K562 (cell line): ENCODE data around the gene PRKCE. TPM values are rescaled to one million over a fixed set of nuclear protein-coding genes. Genes with fewer than 3 reads are reported as not detected.

Experiments used
- ATAC-seq: fragments of 200-7000 bp; cut with Tn5 transposase; 3 replicates; pipeline ENCODE4 v1.9.1; 2020; ENCODE audit warnings: moderate library complexity
- BruUV-seq: library from RNA; stranded (reverse); fragments of 400-500 nt; replicated peaks from 2 replicates; lab custom pipeline; 2021; lab: Mats Ljungman, UMichigan
- CTCF ChIA-PET: fragments of 300-600 bp; formaldehyde crosslinking; extraction: SDS; loops from one replicate; lab custom pipeline; 2021; ENCODE audit warnings: low intra/inter-chr PET ratio; lab: Yijun Ruan, JAX
- POLR2A ChIA-PET: fragments of 300-600, 350-650 bp; sonication (Branson Sonifier 250); formaldehyde crosslinking; extraction: SDS; loops from one replicate; lab custom pipeline; 2021; ENCODE audit warnings: antibody characterized with exemption, inconsistent platforms; lab: Yijun Ruan, JAX
- DNase-seq, 4 experiments: peaks; one replicate each; pipeline versions ENCODE4 v3.0.0 to v3.0.0-alpha.2; 2011 to 2018; ENCODE audit warnings: low spot score in 3 of 4, mixed read lengths in 3 of 4; ENCODE audit errors: extremely low read depth in 1 of 4
- FAIRE-seq: peaks from 2 replicates; lab custom pipeline; 2011; peaks lifted over from hg19 to GRCh38; lab: Jason Lieb, UNC
- H2AFZ ChIP-seq: 2 replicates; pipeline ENCODE4 v1.6.0; 2011; ENCODE audit warnings: low read depth, low read length, control low read depth, inconsistent platforms
- H3K27ac ChIP-seq: fragments of 200-600 bp; 3 replicates; pipeline ENCODE4 v1.8.0; 2011; ENCODE audit warnings: low read depth, mild to moderate bottlenecking, control low read depth, inconsistent platforms, low read length, moderate library complexity, mixed read lengths; ENCODE audit errors: extremely low read depth
- H3K27me3 ChIP-seq, 2 experiments: fragments of 300-600 bp in 1 of 2; 2 replicates in 1 of 2; 3 replicates in 1 of 2; pipeline versions ENCODE4 v1.6.0 to v1.8.0; 2011; ENCODE audit warnings: inconsistent platforms in 2 of 2, low read length in 2 of 2, mild to moderate bottlenecking in 1 of 2, mixed read lengths in 1 of 2, moderate library complexity in 1 of 2; ENCODE audit not compliant: control insufficient read depth in 2 of 2, insufficient read depth in 2 of 2
- H3K36me3 ChIP-seq: fragments of 300-600 bp; 3 replicates; pipeline ENCODE4 v1.8.0; 2011; ENCODE audit warnings: mild to moderate bottlenecking, low read length, inconsistent platforms; ENCODE audit not compliant: control insufficient read depth, insufficient read depth
- H3K4me1 ChIP-seq, 2 experiments: fragments of 200-600 bp in 1 of 2; replicated peaks in 1 of 2; 2 replicates in 1 of 2; 3 replicates in 1 of 2; pipeline versions ENCODE4 v1.5.1 to v1.8.0; 2011; ENCODE audit warnings: inconsistent platforms in 2 of 2, low read length in 2 of 2, mild to moderate bottlenecking in 1 of 2, mixed read lengths in 1 of 2, moderate library complexity in 1 of 2; ENCODE audit not compliant: control insufficient read depth in 2 of 2, insufficient read depth in 2 of 2
- H3K4me2 ChIP-seq: 2 replicates; pipeline ENCODE4 v1.6.1; 2011; ENCODE audit warnings: low read length, control low read depth, inconsistent platforms, mixed read lengths; ENCODE audit not compliant: insufficient read depth
- H3K4me3 ChIP-seq: fragments of 200-600 bp; sonication (generic), shearing (Covaris generic); 2 replicates; pipeline ENCODE4 v1.5.1; 2016; ENCODE audit warnings: control low read depth, inconsistent platforms
- H3K79me2 ChIP-seq: fragments of 200-600 bp; 3 replicates; pipeline ENCODE4 v1.8.0; 2011; ENCODE audit warnings: low read length, inconsistent platforms; ENCODE audit not compliant: control insufficient read depth, insufficient read depth
- H3K9ac ChIP-seq, 2 experiments: 2 replicates each; pipeline versions ENCODE4 v1.6.0 to v1.6.1; 2011; ENCODE audit warnings: low read depth in 2 of 2, low read length in 2 of 2, control low read depth in 1 of 2, inconsistent platforms in 1 of 2, mild to moderate bottlenecking in 1 of 2, mixed read lengths in 1 of 2; ENCODE audit not compliant: insufficient read depth in 1 of 2
- H3K9me1 ChIP-seq: one replicate; pipeline ENCODE4 v1.6.0; 2011; ENCODE audit warnings: inconsistent platforms, mild to moderate bottlenecking, low read length, moderate library complexity; ENCODE audit not compliant: control insufficient read depth, insufficient read depth
- H3K9me3 ChIP-seq: replicated peaks from 2 replicates; pipeline ENCODE4 v1.5.1; 2011; ENCODE audit warnings: low read depth, low read length, inconsistent platforms; ENCODE audit not compliant: control insufficient read depth, insufficient read depth
- H4K20me1 ChIP-seq: replicated peaks from 2 replicates; pipeline ENCODE4 v1.6.1; 2011; ENCODE audit warnings: low read length, inconsistent platforms, mixed read lengths; ENCODE audit not compliant: control insufficient read depth, insufficient read depth
- GTF2E2 ChIP-seq: fragments of 200-800 bp; sonication (Bioruptor generic); IDR thresholded peaks from 2 replicates; pipeline ENCODE4 v1.6.1; 2016; ENCODE audit warnings: missing genetic modification characterization, missing compliant biosample characterization
- SNAPC5 ChIP-seq: fragments of 250-450 bp; sonication (Bioruptor Pico); IDR thresholded peaks from 2 replicates; pipeline ENCODE4 v1.8.0; 2021; ENCODE audit warnings: moderate library complexity, mild to moderate bottlenecking, inconsistent platforms
- ZNF583 ChIP-seq: fragments of 250-450 bp; sonication (Bioruptor Pico); IDR thresholded peaks from 2 replicates; pipeline ENCODE4 v1.4.0; 2020
- ZNF644 ChIP-seq: fragments of 200-800 bp; sonication (Bioruptor generic); IDR thresholded peaks from 2 replicates; pipeline ENCODE4 v1.6.1; 2016; ENCODE audit warnings: low read depth, missing genetic modification characterization, missing compliant biosample characterization
- WGBS: fragments of 100-300 bp; shearing (Covaris generic); methylation state at CpG from one replicate; pipeline ENCODE4 v1.1.6; 2016; ENCODE audit warnings: low coverage, mixed read lengths; ENCODE audit not compliant: insufficient coverage; ENCODE audit errors: missing lambda C conversion rate; 5-methylcytosine and 5-hydroxymethylcytosine counted together
- in situ Hi-C: fragments of 300-500 bp; cut with MboI; formaldehyde crosslinking; loops from 4 replicates; pipeline ENCODE4 v1.15.0; 2018; ENCODE audit warnings: inconsistent platforms, mixed read lengths
- intact Hi-C: fragments of 100-400 bp; cut with micrococcal nuclease; formaldehyde crosslinking; loops from 2 replicates; pipeline ENCODE4 v1.14.2; 2022
- polyA plus RNA-seq, 8 experiments: library from polyadenylated mRNA; depleted of rRNA in 4 of 8; stranded (reverse) in 5 of 8; unstranded in 3 of 8; fragments of >200 nt; fragmentation: Nextera tagmentation in 2 of 8; fragmentation: Illumina TruSeq in 1 of 8; extraction: Ambion mirVana in 2 of 8; extraction: Trizol in 1 of 8; gene quantifications; 2 replicates each; pipeline versions ENCODE4 v1.2.1 to v1.2.3, GENCODE V29; 2011 to 2014; ENCODE audit warnings: inconsistent platforms in 1 of 8, missing spikeins in 1 of 8
- total RNA-seq, 7 experiments: library from RNA; depleted of rRNA in 6 of 7; stranded (reverse); fragments of >200 nt in 6 of 7; fragmentation: Illumina TruSeq in 2 of 7; extraction: Trizol in 2 of 7; gene quantifications; 2 replicates each; pipeline versions ENCODE4 v1.2.1 to v1.2.3, GENCODE V29; 2011 to 2021; ENCODE audit warnings: low replicate concordance in 1 of 7
- TF ChIP-seq, protein P1 (sequence below): fragments of 450-650 bp; IDR thresholded peaks from 2 replicates; pipeline ENCODE4 v1.6.1; 2016

PRKCE gene
- total and polyA plus RNA-seq, 9 of the 15 experiments (the other 6 are each of a cell fraction or from before 2014, with no cell fraction given), result 0.06 to 1.0 (median 0.22) TPM; not detected in 1

- in situ Hi-C loops, result no loop called here
- DNase-seq (no peak), FAIRE-seq (no peak), ATAC-seq (no peak)
- H4K20me1 ChIP-seq, result no peaks in the 10 kb centered on the region
- H3K9me3 ChIP-seq, result no peaks in the 10 kb centered on the region
- no peaks in the 10 kb centered on the region for H3K9me1 ChIP-seq
- H2AFZ ChIP-seq, result no peak overlapping the region
- TF ChIP-seq SNAPC5 (CRISPR knock-in tag) (no peak), GTF2E2 (tag) (no peak), ZNF644 (tag) (no peak), ZNF583 (CRISPR knock-in tag) (no peak)
- TF ChIP-seq, protein P1, sequence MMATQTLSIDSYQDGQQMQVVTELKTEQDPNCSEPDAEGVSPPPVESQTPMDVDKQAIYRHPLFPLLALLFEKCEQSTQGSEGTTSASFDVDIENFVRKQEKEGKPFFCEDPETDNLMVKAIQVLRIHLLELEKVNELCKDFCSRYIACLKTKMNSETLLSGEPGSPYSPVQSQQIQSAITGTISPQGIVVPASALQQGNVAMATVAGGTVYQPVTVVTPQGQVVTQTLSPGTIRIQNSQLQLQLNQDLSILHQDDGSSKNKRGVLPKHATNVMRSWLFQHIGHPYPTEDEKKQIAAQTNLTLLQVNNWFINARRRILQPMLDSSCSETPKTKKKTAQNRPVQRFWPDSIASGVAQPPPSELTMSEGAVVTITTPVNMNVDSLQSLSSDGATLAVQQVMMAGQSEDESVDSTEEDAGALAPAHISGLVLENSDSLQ, result no peak
- POLR2A ChIA-PET, result interaction anchor here (1.2 kb wide), 1 partner anchor 12 kb away, joined by 3 read pairs; no protein-coding TSS in a partner anchor
- no peaks in the 10 kb centered on the region for H3K79me2 ChIP-seq
- no peak overlapping the region for H3K27ac ChIP-seq
- no peaks in the 10 kb centered on the region; a peak in 1 of 5 replicates for H3K4me1 ChIP-seq
- no peak overlapping the region for H3K4me3 ChIP-seq
- H3K9ac ChIP-seq, result no peak overlapping the region
- CTCF ChIA-PET, result no interaction called here
- 4% methylated on average over 9 of the region's 9 CpGs for WGBS
- H3K4me2 ChIP-seq, result no peak overlapping the region
- peaks cover 14 to 17% of the 10 kb centered on the region in 2 experiments; a peak in 4 of 5 replicates for H3K27me3 ChIP-seq
- H3K36me3 ChIP-seq, result no peaks in the 10 kb centered on the region
- no TSS peak for BruUV-seq
- intact Hi-C loops, result no loop called here
Measured at GRCh38 chr2:45856391-45857274, 205.2 kb downstream of the PRKCE start.
